Panc1 (cell line): ENCODE measurements around the gene HLA-F. TPM values are rescaled to one million over a fixed set of nuclear protein-coding genes. Genes with fewer than 3 reads are reported as not detected.

Source experiments
- ATAC-seq: fragments of 200-7000 bp; cut with Tn5 transposase; 2 replicates; pipeline ENCODE4 v1.9.1; 2020; ENCODE audit warnings: mild to moderate bottlenecking, moderate library complexity
- BruUV-seq: library from RNA; stranded (reverse); fragments of 400-500 nt; replicated peaks from 2 replicates; lab custom pipeline; 2021; lab: Mats Ljungman, UMichigan
- CTCF ChIA-PET: fragments of 300-600 bp; sonication (Branson Sonifier 250); formaldehyde crosslinking; loops from one replicate; lab custom pipeline; 2022; ENCODE audit warnings: antibody characterized with exemption; lab: Charles Lee
- POLR2A ChIA-PET: fragments of 300-600 bp; sonication (Branson Sonifier 250); formaldehyde crosslinking; loops from one replicate; lab custom pipeline; 2022; ENCODE audit warnings: antibody characterized with exemption; lab: Charles Lee
- DNase-seq: peaks from one replicate; pipeline ENCODE4 v3.0.0-alpha.2; 2010; ENCODE audit warnings: low read depth, low spot score
- H3K27ac ChIP-seq: 2 replicates; pipeline ENCODE4 v1.5.1; 2011; ENCODE audit warnings: mild to moderate bottlenecking, low read length, inconsistent platforms
- H3K27me3 ChIP-seq: fragments of 200-500 bp; sonication (Bioruptor generic); 2 replicates; pipeline ENCODE4 v1.6.0; 2014; ENCODE audit warnings: low read length, inconsistent platforms; ENCODE audit not compliant: control insufficient read depth, insufficient read depth
- H3K36me3 ChIP-seq: fragments of 200-500 bp; sonication (Bioruptor generic); 2 replicates; pipeline ENCODE4 v1.5.1; 2014; ENCODE audit warnings: inconsistent platforms, mild to moderate bottlenecking, low read length, moderate library complexity; ENCODE audit not compliant: control insufficient read depth, insufficient read depth
- H3K4me1 ChIP-seq: 2 replicates; pipeline ENCODE4 v1.5.1; 2011; ENCODE audit warnings: inconsistent platforms, mild to moderate bottlenecking, low read length, moderate library complexity; ENCODE audit not compliant: control insufficient read depth, insufficient read depth
- H3K4me3 ChIP-seq, 2 experiments: 2 replicates each; pipeline ENCODE4 v1.5.1; 2011 to 2012; ENCODE audit warnings: low read depth in 2 of 2, low read length in 2 of 2, mild to moderate bottlenecking in 2 of 2, inconsistent platforms in 1 of 2, moderate library complexity in 1 of 2
- H3K9me3 ChIP-seq: fragments of 200-500 bp; sonication (Bioruptor generic); 2 replicates; pipeline ENCODE4 v1.5.1; 2014; ENCODE audit warnings: low read depth, mild to moderate bottlenecking, inconsistent platforms, low read length, moderate library complexity; ENCODE audit not compliant: control insufficient read depth, insufficient read depth
- POLR2AphosphoS5 ChIP-seq: IDR thresholded peaks from 2 replicates; pipeline ENCODE4 v1.6.1; 2012; ENCODE audit warnings: mild to moderate bottlenecking, low read depth, low read length, moderate library complexity
- REST ChIP-seq, 2 experiments: IDR thresholded peaks; 2 replicates each; pipeline ENCODE4 v1.6.1; 2011 to 2012; ENCODE audit warnings: low read depth in 2 of 2, control low read depth in 1 of 2, low read length in 1 of 2, mild to moderate bottlenecking in 1 of 2, moderate library complexity in 1 of 2; ENCODE audit not compliant: insufficient read depth in 1 of 2
- SIN3A ChIP-seq: IDR thresholded peaks from 2 replicates; pipeline ENCODE4 v1.6.1; 2012; ENCODE audit warnings: low read depth, mild to moderate bottlenecking, low read length, moderate library complexity, borderline replicate concordance; ENCODE audit not compliant: insufficient read depth
- TCF7L2 ChIP-seq: IDR thresholded peaks from 2 replicates; pipeline ENCODE4 v1.6.1; 2011; ENCODE audit warnings: mild to moderate bottlenecking, low read depth, low read length, inconsistent platforms
- in situ Hi-C: cut with HindIII; loops from 2 replicates; pipeline ENCODE4 v1.10.0; 2016; ENCODE audit warnings: low sequenced_read_pairs, low pct_unique_long_range_greater_than_20kb
- intact Hi-C: fragments of 100-400 bp; cut with micrococcal nuclease; formaldehyde crosslinking; loops from one replicate; pipeline ENCODE4 v1.10.0; 2022; ENCODE audit not compliant: unreplicated experiment
- total RNA-seq: library from RNA; stranded (reverse); gene quantifications from one replicate; pipeline ENCODE4 v1.2.1, GENCODE V29; 2021; ENCODE audit not compliant: unreplicated experiment
- TF ChIP-seq, protein P1 (sequence below): fragments of 450-650 bp; IDR thresholded peaks from 2 replicates; pipeline ENCODE4 v1.5.1; 2017; ENCODE audit warnings: mild to moderate bottlenecking

The HLA-F gene
- total RNA-seq, 1 experiment from 2014 or later, result 7.5 TPM

GRCh38 chr6:29746846-29747687 is 23.8 kb downstream of the HLA-F start:
- DNase-seq (no peak), ATAC-seq (no peak)
- Histone ChIP-seq H3K4me3 (no peak overlapping the region), H3K4me1 (no peaks in the 10 kb centered on the region), H3K27ac (no peak overlapping the region), H3K9me3 (no peaks in the 10 kb centered on the region), H3K36me3 (no peaks in the 10 kb centered on the region), H3K27me3 (no peaks in the 10 kb centered on the region; the same call in 1 of the 2 replicates)
- ChIA-PET CTCF (interaction anchor here (0.6 kb wide), 1 partner anchor 118 kb away, joined by 11 read pairs; no protein-coding TSS in a partner anchor), POLR2A (no interaction called here)
- TF ChIP-seq, protein P1, sequence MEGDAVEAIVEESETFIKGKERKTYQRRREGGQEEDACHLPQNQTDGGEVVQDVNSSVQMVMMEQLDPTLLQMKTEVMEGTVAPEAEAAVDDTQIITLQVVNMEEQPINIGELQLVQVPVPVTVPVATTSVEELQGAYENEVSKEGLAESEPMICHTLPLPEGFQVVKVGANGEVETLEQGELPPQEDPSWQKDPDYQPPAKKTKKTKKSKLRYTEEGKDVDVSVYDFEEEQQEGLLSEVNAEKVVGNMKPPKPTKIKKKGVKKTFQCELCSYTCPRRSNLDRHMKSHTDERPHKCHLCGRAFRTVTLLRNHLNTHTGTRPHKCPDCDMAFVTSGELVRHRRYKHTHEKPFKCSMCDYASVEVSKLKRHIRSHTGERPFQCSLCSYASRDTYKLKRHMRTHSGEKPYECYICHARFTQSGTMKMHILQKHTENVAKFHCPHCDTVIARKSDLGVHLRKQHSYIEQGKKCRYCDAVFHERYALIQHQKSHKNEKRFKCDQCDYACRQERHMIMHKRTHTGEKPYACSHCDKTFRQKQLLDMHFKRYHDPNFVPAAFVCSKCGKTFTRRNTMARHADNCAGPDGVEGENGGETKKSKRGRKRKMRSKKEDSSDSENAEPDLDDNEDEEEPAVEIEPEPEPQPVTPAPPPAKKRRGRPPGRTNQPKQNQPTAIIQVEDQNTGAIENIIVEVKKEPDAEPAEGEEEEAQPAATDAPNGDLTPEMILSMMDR, result no peak
- TF ChIP-seq TCF7L2, result no peak
- TF ChIP-seq REST (IDR thresholded peaks at IDR 0.05; ENCODE audit: insufficient read depth in 1 of 2, low read depth in 2 of 2, low read length in 1 of 2), result no peak
- in situ Hi-C loops (no loop called here), intact Hi-C loops (no loop called here)
- BruUV-seq, result no TSS peak

GRCh38 chr6:29747688-29748250 is 24.5 kb downstream of the HLA-F start:
- TF ChIP-seq SIN3A (no peak), REST (IDR thresholded peaks at IDR 0.05; ENCODE audit: insufficient read depth in 1 of 2, low read depth in 2 of 2, low read length in 1 of 2) (no peak), POLR2AphosphoS5 (no peak), TCF7L2 (no peak)
- TF ChIP-seq, protein P1, result no peak
- H3K27me3 ChIP-seq, result no peaks in the 10 kb centered on the region; the same call in 1 of the 2 replicates
- no peak overlapping the region for H3K27ac ChIP-seq
- no peaks in the 10 kb centered on the region for H3K4me1 ChIP-seq
- intact Hi-C loops (no loop called here), in situ Hi-C loops (no loop called here)
- no peaks in the 10 kb centered on the region for H3K36me3 ChIP-seq
- no peak for ATAC-seq
- H3K9me3 ChIP-seq, result no peaks in the 10 kb centered on the region
- DNase-seq, result no peak
- peak overlapping the region; percentile 59 to 76; a peak in 2 of 4 replicates for H3K4me3 ChIP-seq
- ChIA-PET CTCF (no interaction called here), POLR2A (no interaction called here)
- no TSS peak for BruUV-seq
